ENCODE data around the gene FRA10AC1.
A peak's percentile ranks its signal among the peaks of the same experiment; 100 is the strongest.

The FRA10AC1 gene

GRCh38 chr10:93629647-93630305 is 72.6 kb downstream of the FRA10AC1 start:
- H3K27me3 ChIP-seq (replicated peaks; ENCODE audit: control insufficient read depth, insufficient read depth, low read length), result no peaks in the 10 kb centered on the region
- no peaks in the 10 kb centered on the region for H3K36me3 ChIP-seq (ENCODE audit: control insufficient read depth, insufficient read depth, low read length)
- H3K4me3 ChIP-seq (replicated peaks; ENCODE audit: low read depth, low read length), result no peak overlapping the region
- no peak for DNase-seq (ENCODE audit: extremely low read depth, insufficient read length)
- TF ChIP-seq CTCF (IDR thresholded peaks at IDR 0.05; ENCODE audit: insufficient read depth, low read length, poor library complexity, severe bottlenecking), result no peak

DNA sequence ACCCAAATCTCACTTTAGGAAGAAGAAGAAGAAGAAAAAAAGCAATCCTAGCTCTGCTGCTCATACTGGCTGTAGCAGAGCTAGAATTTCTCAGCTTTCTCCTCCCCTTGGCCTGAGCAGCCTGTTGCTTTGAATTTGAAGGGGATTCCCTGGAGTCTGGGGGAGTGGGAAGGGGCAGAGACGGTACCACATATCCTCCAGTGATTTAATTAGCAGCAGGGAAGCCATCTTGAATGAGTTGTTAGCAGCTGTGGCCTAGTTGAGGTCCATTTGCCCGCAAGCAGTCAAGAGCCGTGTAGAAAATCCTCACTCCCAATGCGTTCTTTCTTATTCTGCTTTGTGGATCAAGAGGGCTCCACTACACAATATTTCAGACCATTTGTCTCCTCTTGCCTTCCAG is 73.5 kb downstream of the FRA10AC1 start:
- Histone ChIP-seq H3K36me3 (ENCODE audit: control insufficient read depth, insufficient read depth, low read length) (no peaks in the 10 kb centered on the region), H3K27me3 (replicated peaks; ENCODE audit: control insufficient read depth, insufficient read depth, low read length) (no peaks in the 10 kb centered on the region), H3K4me3 (replicated peaks; ENCODE audit: low read depth, low read length) (no peak overlapping the region)
- no peak for TF ChIP-seq CTCF (IDR thresholded peaks at IDR 0.05; ENCODE audit: insufficient read depth, low read length, poor library complexity, severe bottlenecking)
- DNase-seq (ENCODE audit: extremely low read depth, insufficient read length), result no peak

DNA sequence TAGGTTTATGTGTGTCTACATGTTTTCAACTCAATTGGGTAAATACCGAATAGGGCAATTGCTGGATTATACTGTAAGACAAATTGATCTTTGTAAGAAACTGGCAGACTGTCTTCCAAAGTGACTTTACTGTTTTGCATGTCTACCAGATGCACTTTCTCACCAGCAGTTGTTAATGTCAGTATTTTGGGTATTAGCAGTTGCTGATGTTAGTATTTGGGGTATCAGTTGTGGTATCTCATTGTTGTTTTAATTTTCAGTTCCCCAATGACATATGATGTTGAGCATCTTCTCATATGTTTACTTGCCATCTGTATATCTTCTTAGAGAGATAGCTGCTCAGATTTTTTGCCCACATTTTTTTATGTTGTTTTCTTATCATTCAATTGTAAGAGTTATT is 79.5 kb downstream of the FRA10AC1 start:
- no peak overlapping the region for H3K4me3 ChIP-seq (replicated peaks; ENCODE audit: low read depth, low read length)
- H3K36me3 ChIP-seq (ENCODE audit: control insufficient read depth, insufficient read depth, low read length), result no peaks in the 10 kb centered on the region
- no peaks in the 10 kb centered on the region for H3K27me3 ChIP-seq (replicated peaks; ENCODE audit: control insufficient read depth, insufficient read depth, low read length)
- no peak for TF ChIP-seq CTCF (IDR thresholded peaks at IDR 0.05; ENCODE audit: insufficient read depth, low read length, poor library complexity, severe bottlenecking)
- DNase-seq (ENCODE audit: extremely low read depth, insufficient read length), result peak; percentile 26

- no peak for TF ChIP-seq CTCF (IDR thresholded peaks at IDR 0.05; ENCODE audit: insufficient read depth, low read length, poor library complexity, severe bottlenecking)
- no peak for DNase-seq (ENCODE audit: extremely low read depth, insufficient read length)
- no peaks in the 10 kb centered on the region for H3K36me3 ChIP-seq (ENCODE audit: control insufficient read depth, insufficient read depth, low read length)
- no peaks in the 10 kb centered on the region for H3K27me3 ChIP-seq (replicated peaks; ENCODE audit: control insufficient read depth, insufficient read depth, low read length)
- H3K4me3 ChIP-seq (replicated peaks; ENCODE audit: low read depth, low read length), result no peak overlapping the region
Measured at GRCh38 chr10:93620925-93621324, 81.5 kb downstream of the FRA10AC1 start.

Measured in GM06990 (cell line).